ENCODE data around the gene ZCCHC2.

DNA sequence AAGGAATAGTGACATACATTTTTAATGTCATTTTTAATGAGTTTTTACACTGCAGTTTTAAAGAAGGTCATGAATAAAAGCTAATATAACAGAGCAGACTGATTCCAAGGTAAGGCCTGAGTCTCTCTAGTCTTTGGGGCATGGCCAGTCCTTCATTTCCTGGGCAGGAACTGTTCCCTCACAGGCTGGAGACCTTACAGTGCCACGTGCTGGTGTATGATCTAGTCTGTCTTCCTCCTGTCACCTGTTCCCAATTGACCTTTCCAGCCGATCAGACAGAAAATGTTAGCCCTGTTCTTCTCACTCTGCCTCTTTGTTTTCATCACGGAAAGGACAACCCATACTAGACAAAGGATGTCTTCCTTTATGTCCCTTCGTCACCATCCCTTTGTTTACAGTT, 33.6 kb downstream of the ZCCHC2 start:
- TF ChIP-seq, protein P1, sequence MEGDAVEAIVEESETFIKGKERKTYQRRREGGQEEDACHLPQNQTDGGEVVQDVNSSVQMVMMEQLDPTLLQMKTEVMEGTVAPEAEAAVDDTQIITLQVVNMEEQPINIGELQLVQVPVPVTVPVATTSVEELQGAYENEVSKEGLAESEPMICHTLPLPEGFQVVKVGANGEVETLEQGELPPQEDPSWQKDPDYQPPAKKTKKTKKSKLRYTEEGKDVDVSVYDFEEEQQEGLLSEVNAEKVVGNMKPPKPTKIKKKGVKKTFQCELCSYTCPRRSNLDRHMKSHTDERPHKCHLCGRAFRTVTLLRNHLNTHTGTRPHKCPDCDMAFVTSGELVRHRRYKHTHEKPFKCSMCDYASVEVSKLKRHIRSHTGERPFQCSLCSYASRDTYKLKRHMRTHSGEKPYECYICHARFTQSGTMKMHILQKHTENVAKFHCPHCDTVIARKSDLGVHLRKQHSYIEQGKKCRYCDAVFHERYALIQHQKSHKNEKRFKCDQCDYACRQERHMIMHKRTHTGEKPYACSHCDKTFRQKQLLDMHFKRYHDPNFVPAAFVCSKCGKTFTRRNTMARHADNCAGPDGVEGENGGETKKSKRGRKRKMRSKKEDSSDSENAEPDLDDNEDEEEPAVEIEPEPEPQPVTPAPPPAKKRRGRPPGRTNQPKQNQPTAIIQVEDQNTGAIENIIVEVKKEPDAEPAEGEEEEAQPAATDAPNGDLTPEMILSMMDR (IDR thresholded peaks at IDR 0.05), result no peak
- TF ChIP-seq POLR2A (IDR thresholded peaks at IDR 0.05), result no peak

Measured in right lobe of liver (tissue), 4 donors.